Stimulated activated CD4-positive, alpha-beta T cell treated with anti-CD3 and anti-CD28 coated beads, Interleukin-12 subunit alpha, Interleukin-12 subunit beta, amount 100 ng/mL, for 48 hours (primary cell): Measurements from ENCODE around the gene TMEM62.
"Not testable (repeated sequence)": the region's sequence is repeated elsewhere in the genome, so short reads cannot be mapped to it uniquely, and the experiment has no call there.

Experiments used
- DNase-seq, 3 donors: peaks; one replicate each; pipeline ENCODE4 v3.0.0-alpha.2; 2020; ENCODE audit warnings: low read depth in 2 of 3, low spot score in 1 of 3

The TMEM62 gene

GRCh38 chr15:43118829-43119228, 14.6 kb upstream of the TMEM62 start:
- DNase-seq, result no peak

DNA sequence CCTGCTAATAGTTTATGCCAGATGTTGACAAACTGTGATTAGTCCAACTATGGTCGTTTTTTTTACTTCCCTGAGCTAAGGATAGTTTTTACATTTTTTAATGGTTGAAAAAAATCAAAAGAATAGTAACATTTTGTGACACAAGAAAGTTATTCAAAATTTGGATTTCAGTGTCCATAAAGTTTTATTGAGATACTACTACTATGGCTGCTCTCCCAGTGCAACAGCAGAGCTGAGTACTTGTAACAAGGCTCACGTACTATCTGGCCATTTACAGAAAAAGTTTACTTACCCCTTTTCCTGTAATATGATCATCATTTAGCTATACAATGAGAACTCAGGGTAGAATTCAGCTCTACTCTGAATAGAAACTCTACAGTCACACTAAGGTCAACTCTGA, 11.5 kb upstream of the TMEM62 start:
- DNase-seq, result no peak

DNA sequence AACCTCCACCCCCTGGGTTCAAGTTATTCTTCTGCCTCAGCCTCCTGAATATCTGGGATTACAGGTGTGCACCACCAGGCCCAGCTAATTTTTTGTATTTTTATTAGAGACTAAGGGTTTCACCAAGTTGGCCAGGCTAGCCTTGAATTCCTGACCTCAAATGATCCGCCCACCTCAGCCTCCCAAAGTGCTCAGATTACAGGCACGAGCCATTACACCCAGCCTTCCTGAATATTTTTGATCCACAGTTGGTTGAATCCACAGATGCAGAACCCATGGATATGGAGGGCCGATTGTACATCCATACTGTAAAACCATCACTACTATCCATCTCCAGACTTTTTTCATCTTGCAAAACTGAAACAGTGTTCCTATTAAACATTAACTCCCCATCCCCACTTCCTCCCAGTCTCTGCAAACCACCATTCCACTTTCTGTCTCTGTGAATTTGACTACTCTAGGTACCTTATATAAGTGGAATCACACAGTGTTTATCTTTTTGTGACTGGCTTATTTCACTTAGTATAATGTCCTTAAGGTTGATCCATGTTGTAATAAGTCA, 8.2 kb upstream of the TMEM62 start:
- no peak for DNase-seq

DNA sequence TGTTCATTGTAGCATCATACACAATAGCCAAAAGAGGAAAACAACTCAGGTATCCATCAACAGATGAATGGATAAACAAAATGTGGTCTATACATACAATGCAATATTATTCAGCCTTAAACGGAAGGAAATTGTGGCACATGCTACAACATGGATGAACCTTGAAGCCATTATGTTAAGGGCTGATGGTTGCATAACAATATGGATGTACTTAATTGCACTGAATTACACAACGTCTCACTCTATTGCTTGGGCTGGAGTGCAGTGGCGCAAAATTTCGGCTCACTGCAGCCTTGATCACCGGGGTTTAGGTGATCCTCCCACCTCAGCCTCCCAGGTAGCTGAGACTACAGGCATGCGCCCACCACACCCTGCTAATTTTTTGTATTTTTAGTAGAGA, 7.0 kb upstream of the TMEM62 start:
- DNase-seq, result no peak

DNA sequence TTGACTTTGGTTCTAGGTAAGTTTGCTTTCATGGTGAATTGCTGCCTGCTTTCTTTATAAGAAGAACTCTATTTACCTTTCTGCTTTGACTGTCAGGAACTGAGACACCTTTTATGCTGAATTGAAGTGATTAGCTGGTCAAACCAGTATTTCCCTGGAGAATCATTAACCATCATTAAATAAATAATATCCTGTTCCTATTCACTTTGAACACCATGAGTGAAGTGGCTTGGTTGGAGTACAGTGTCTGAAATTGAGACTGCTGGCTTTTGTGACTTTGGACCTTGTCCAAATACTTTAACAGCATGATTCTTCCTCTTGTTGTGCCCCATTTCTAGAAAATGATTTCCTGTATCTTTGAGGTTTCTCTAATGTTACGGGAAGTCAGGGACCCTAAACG, 5.6 kb upstream of the TMEM62 start:
- DNase-seq, result no peak

- not testable (repeated sequence) for DNase-seq
These were observed 5.0 kb upstream of the TMEM62 start for GRCh38 chr15:43128174-43128979.

GRCh38 chr15:43128980-43129335, 4.4 kb upstream of the TMEM62 start:
- no peak for DNase-seq

DNA sequence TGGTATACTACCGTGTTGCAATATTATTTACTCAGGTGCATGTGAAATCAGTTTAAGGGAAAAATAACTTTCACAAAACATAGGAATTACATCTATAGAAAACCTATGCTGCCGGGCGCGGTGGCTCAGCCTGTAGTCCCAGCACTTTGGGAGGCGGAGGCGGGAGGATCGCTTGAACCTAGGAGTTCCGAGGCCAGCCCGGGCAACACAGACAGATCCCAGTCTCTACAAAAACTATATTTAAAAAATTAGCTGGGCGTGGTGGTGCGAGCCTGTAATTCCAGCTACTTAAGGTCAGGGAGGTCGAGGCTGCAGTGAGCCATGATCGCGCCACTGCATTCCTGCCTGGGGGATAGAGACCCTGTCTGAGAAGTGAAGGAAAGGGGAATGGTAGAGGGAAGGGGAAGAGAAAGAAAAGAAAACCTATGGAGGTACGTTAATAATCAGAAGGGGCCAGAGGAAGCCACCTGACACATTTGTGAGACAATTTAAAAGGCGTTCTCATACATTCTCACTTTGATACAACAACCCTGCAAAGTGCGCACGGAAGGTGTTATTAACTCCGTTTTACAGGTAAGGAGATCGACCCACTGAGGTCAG, 456 bp upstream of the TMEM62 start:
- no peak for DNase-seq

DNA sequence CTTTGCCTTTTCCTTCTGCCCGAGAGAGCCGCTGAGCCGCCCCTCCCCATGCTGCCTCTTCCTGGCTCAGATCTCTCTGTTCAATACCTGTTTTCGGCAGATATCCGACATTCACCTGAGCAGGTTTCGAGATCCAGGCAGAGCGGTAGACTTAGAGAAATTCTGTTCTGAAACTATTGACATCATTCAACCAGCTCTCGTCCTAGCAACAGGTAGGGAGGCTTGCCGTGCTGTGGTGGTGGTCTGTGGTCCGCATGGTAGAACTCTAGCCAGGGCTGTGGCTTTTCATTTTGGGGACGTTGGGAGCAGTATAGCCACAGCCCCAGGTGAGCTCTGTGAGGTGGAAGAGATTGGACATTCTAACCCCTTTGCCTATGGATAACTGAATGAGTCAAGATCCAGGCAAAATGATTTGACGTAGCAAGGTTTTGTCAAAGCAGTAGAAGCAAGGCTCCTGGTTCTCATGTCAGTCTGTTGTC, 810 bp downstream of the TMEM62 start:
- DNase-seq, result no peak

- DNase-seq, result no peak
These were observed 2.0 kb downstream of the TMEM62 start for GRCh38 chr15:43135351-43135750.

DNA sequence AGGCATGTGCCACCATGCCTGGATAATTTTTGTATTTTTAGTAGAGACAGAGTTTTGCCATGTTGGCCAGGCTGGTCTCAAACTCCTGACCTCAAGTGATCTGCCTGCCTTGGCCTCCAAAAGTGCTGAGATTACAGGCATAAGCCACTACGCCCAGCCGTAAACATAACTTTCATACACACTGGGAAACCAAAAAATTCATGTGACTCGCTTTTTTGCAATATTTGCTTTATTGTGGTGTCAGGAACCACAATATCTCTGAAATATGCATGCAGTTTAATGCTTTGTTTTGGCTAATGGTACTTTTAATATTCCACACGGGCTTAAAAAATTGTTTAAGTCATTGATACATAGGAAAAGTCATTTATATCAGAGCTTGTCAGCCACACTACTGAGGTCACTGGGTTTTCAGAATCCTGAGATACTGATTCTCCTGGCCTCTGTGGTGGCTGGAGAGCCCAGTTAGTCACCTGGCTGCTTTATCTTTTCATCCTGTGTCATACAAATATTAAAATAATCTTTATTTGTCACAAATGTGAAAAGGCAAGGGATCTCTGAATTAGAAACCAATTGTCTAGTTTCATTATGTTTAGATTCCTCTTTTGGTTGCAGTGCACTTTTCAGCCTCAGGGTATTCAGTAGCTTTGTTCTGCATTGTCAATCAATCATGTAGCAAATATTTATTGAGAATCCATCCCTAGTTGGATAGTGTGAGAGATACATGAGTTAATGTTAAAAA, 10.0 kb downstream of the TMEM62 start:
- DNase-seq, result no peak

DNA sequence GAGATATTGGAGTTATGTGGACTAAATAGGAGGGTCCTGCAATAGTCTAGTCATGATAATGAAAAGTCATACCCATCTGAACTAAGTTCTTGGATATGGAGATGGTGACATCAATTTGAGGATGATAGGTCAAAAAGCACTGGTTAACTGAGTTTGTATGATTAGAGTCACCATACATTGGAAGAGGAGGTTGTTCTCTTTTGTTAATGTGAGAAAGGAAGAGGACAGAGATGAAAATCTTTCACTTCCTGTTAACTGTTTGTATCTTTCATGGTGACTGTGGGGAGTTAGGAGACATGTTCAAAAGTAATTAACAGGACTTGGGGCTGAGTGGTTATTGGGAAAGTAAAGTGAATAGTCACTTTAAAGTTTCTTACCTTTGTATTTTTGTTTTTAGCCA, 11.1 kb downstream of the TMEM62 start:
- no peak for DNase-seq

GRCh38 chr15:43146184-43146583, 12.8 kb downstream of the TMEM62 start:
- DNase-seq, result no peak

GRCh38 chr15:43150191-43150929, 17.0 kb downstream of the TMEM62 start:
- no peak for DNase-seq

- DNase-seq, result no peak
These were observed 18.3 kb downstream of the TMEM62 start for GRCh38 chr15:43151688-43152087.

DNA sequence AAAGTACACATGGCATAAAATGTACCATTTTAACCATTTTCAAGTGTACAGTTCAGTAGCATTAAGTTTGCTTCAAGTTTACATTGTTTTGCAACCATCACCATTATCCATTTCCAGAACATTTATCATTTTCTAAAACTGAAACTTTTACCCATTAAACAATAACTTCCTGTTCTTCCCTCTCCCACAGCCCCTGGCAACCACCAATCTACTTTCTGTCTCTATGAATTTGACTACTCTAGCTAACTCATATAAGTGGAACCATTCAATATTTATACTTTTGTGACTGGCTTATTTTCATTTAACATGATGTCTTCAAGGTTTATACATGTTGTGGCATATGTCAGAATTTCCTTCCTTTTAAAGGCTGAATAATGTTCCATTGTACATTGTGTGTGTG, 19.9 kb downstream of the TMEM62 start:
- no peak for DNase-seq

- no peak for DNase-seq
These were observed 32.5 kb downstream of the TMEM62 start for GRCh38 chr15:43165801-43166325.

DNA sequence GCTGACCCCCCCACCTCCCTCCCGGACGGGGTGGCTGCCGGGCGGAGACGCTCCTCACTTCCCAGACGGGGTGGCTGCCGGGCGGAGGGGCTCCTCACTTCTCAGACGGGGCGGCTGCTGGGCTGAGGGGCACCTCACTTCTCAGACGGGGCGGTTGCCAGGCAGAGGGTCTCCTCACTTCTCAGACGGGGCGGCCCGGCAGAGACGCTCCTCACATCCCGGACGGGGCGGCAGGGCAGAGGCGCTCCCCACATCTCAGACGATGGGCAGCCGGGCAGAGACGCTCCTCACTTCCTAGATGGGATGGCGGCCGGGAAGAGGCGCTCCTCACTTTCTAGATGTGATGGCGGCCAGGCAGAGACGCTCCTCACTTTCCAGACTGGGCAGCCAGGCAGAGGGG, 33.9 kb downstream of the TMEM62 start:
- DNase-seq, result not testable (repeated sequence)

DNA sequence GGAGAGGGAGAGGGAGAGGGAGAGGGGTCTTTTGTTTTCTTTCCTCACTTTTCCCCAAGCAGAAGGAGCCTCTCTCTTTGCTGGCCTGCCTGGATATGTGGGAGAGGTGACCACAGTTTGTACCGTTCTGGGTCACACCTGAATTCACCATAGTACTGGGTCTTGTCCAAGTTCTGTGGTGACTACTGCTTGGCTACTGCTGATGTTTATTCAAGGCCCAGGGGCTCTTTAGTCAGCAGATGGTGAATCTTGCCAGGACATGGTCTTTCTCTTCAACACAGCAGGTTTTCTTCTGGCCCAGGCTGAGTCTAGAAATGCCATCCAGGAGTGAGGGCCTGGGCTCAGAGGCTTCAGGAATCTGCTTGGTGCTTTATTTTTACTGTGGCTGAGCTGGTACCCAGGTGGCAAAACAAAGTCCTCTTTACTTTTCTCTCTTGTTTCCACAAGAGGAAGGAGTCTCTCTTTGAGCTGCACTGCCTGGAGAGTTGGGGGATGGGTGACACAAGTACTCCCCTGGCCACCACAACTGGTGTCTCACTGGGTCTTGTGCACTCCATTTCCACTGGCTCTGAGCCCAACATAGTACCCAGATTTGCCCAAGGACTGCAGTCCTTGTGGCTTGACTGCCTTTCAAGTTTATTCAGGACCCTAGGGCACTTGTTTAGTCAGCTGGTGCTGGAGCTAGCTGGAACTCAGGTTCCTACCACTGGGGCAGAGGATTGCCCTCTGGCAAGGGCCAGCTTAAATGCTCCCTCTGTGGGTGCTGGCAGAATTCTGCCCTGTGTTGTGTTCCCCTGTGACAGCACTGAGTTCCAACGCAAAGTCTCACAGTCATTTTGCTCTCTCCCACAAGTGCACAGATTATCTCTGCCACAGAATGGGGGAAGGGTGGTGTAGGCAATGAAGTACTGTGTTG, 35.1 kb downstream of the TMEM62 start:
- no peak for DNase-seq

GRCh38 chr15:43169888-43170287, 36.5 kb downstream of the TMEM62 start:
- no peak for DNase-seq
